AG08395 (cell line): ENCODE data around the gene AKAP12.

Source experiments
- DNase-seq: peaks from one replicate; pipeline ENCODE4 v3.0.0; 2012; ENCODE audit warnings: mixed read lengths, low spot score

Gene AKAP12

DNA sequence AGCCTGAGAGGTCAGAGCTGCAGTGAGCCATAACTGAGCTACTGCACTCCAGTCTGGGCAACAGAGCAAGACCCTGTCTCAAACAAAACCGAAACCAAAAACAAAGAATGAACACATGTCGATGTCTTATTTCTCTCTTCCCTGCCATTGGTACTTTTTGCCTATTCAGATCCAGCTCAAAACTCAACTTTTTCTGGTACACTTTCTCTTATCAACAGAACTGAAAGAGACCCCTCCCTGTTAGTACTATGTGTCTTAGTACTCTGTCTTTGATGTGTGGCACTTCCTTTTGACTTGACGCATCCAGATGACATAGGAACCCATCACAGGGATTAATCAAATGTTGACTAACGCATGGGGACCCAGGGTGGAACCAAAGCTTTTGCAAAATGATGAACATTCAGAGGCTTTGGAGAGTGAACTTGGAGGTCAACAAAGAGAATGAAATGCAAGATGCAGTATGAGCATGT, 44.8 kb downstream of the AKAP12 start:
- DNase-seq = no peak

DNA sequence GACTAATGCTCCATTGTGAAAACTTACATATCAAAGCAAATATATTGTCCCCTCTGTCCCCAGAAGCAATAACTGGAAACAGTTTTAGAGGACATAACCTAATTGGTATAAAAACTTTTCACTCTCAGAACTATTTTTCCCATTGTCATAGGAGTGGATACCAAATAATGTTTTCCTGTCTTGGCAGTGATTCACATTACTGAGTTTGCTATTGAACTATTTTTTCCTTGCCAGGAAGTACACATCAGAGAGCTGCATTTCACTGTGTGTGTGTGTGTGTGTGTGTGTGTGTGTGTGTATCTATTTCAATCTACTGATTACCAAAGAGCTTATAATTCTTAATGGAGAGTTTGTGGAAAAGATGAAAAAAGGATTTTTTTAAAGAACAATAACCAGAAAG, 45.4 kb downstream of the AKAP12 start:
- DNase-seq = peak; percentile 52

DNA sequence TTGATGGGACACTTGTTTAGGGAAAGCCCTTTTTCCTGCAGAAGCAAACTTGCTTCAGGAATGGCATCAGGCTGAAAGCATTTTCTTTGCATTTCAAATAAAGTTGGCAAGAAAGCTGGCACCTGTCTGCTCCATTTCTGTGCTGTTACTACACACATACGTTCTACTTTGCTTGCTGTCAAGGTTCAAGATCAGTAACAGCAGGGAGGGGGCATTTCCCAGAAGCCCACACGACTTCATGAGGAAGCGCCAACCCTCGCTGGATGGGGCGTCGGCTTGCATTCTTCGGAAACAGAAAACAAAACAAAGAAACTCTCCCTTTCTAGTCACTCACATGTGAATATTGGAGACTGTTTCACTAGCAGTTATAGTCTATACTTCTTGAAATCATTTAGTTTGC, 46.4 kb downstream of the AKAP12 start:
- DNase-seq = no peak

DNA sequence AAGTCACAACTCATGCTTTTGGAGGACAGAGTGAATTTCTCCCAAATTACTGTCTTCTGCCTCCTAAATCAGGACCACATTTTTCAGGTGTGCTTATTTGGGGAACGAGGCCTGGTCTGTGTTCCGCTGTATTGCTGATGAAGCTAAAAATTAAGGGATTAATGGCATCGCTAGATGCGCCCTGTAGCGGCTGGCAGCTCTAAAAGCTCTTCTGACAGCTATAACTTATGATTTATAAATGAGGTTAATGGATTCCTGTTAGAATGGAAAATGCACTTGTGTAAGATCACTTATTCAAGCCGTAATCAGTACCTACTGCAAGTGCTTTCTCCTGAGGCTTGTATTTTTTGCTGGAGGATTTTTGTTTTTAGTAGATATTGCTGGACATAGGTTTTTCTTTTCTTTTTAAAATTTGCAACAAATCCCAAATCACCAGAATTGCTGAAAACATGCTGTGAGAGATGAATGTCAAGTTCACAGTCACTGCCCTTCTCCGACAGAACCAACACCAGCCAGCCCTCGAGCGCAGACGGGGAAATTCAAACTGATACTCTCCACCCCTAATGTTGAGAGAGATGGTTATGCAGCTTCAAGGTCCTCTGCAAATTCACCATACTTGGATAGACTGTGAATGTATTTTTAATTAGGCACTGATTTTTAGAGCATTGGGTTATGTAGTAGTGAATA, 49.1 kb downstream of the AKAP12 start:
- no peak for DNase-seq

DNA sequence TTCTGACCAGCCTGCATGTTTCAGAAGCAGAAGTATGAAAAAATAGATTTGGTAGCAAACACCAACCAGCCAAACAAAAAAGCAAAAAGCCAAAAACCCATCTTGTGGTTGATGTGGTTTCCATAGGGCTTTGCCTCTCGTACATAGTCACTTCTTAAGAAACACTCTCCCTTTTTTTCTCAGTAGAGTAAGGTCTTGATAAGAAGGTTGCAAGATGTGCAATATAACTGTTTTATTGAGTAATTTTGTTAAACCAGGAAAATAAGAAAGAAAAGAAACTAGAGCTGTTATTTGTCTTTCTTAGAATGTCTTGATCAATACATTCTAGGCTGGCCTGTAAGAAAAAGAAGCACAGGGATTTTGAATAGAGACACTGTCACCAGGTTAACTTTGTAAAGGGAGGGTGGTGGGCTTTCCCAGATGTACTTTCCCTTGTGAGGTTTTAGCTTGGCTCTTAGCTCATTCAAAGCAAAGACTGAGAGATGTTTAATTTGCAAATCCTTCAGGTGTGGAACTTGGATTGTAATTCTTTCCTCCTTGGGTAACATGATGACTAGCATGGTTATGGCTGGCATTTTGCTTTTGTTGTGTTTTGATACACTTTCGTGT, 49.7 kb downstream of the AKAP12 start:
- DNase-seq = no peak

DNA sequence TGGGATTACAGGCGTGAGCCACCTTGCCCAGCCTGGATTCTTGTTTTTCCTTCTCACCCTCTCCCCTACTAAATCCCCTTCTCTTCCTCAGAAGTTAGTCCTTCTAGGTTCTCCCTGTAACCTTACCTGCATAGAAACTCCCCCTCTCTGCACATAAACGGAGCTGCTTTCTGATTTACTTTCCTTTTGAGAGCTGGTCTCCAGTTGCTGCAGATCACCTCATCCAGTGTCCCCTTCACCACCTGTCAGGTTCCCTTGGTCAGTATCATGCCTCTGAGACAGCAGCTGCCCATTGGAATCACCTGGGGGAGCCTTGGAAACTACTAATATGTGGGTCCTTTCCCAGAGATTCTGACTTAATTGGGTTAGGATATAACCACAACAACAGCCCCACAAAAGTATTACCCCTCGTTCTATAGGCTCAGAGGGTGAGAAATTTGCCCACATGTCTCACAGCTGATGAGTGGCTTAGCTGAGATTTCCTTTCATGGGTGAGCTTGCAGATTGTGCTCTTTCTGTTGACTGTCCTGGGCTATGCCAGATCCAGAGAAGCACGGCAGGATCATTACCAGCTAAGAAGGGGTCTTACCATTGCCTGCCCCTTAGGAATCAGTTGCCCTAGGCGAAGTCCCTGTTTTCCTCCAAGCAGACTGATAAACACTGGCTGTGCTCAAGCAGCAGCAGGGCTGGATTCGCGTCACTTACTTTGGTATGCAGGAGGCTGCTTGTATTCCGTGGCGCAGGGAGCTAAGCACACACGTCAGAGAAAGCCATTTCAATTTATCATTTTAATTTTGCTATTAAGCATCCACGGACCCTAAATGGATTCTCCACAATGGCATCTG, 51.3 kb downstream of the AKAP12 start:
- no peak for DNase-seq

DNA sequence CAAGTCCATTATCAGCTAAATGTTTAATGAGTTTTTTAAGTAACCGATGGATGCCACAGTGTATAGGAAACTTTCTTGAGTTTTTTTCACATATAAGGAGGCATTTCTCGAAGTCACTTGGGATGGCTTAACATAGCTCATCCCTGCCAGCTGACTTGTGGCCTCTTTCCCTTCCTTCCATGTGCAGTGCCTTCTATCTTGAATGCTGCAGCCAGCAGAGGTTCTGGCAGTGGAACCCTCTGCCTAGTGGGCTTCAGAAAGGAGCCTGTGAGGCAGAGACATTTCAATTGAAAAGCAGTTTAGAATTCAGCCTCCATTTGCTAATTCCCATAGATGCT, 51.9 kb downstream of the AKAP12 start:
- no peak for DNase-seq

DNA sequence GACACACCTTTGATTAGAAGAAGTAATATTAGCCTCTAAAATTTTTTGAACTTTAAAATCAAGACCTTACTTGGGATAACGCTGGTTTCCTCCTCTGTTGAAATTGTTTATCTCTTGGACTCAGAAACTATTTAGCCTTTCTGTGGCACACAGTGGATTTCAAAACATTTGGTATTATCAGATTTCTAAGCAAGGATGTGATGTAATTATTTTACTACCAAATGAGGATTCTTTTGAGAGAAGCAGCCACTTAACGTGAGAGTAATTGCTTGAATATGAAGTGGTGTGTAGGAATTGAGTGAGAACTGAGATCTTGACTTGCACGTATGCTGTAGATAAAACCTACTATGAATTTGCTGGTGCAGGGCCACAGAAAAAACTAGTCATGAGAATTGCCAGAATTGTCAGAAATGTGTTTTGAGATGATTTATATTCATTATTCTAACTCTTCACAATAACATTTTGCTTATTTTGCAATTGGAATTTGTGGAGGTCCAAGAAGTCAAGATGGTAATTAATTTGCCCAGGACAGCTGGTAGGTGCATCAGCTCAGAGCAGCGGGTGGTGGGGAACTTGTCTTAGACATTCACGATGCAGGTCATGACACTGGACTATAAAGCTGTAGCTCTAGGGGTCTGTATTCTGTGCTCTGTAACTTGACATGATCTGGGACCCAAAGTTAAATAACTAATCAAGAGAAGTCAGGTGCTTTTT, 53.4 kb downstream of the AKAP12 start:
- DNase-seq = no peak

DNA sequence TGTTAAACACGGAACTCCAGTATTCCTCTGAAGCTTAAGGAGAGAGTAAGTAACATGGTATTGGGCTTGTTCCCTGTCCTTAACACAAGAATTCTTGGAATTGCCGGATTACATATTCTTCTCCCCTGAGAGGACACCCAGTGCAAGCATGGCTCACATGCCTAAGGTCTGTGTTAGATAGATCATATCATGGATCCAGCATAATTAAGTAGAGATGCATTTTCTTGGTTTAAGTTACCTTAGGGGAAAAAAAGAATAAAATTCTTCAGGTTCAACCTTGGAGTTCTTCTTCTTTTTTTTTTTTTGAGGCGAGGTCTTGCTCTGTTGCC, 53.9 kb downstream of the AKAP12 start:
- no peak for DNase-seq

DNA sequence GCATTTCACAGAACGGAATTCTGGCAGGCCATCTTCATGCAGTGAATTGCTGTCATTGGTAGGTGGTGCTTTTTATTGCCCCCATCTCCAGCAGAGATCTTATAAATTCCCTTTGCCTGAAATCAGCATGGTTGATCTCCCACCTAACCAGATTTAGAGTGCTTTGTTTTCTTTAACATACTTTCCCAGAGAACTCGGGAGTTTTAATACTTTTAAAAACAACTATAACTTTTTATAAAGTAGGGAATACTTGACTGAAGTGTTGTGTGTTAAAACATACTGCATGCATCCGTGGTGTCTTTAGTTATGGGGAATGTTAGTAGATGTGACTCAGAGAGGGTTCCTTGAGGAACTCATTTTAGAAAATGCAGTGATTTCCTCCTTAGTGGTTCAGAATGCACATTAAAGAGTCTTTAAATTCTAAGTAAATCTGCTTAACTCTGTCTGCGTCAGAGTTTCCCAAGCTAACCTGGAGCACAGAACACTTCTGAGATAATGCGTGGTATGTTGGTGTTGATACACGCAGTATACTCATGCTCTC, 54.9 kb downstream of the AKAP12 start:
- no peak for DNase-seq

DNA sequence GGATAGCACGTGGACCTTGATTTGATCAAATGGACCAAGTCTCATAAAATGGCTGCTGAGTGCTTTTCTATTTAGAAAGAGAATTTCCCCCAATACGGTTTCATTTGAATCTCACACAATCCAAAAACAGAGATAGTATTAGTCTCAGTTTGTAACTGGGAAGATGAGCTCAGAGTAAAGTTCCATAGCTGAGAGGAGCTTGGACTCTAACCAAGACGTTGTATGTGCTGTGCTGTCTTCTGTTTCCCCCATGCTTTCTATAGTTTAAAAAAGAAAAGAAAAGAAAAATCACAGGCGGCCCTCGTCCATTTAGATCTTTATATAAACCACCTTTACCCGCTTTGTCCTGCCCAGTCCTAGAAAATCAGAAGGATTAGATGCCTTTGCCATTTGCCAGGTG, 58.1 kb downstream of the AKAP12 start:
- DNase-seq = no peak

DNA sequence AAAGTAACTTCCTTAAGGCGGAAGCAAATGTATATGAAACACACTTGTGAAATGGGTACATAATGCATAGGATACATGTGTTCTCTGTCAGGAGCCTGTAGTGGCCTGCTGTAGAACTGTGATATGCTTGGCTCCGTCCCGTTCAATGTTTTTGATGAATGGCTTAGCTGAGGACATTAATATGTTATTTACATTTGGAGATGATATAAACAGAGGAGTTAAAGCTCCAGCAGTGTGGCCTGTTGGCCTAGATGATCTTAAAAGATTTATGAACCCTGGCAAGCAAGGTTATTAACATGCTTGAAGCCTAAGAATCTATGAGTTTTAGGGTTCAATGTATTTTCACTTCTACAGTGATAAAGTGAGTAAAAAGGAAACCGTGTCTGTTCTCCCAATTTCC, 59.2 kb downstream of the AKAP12 start:
- DNase-seq = no peak

DNA sequence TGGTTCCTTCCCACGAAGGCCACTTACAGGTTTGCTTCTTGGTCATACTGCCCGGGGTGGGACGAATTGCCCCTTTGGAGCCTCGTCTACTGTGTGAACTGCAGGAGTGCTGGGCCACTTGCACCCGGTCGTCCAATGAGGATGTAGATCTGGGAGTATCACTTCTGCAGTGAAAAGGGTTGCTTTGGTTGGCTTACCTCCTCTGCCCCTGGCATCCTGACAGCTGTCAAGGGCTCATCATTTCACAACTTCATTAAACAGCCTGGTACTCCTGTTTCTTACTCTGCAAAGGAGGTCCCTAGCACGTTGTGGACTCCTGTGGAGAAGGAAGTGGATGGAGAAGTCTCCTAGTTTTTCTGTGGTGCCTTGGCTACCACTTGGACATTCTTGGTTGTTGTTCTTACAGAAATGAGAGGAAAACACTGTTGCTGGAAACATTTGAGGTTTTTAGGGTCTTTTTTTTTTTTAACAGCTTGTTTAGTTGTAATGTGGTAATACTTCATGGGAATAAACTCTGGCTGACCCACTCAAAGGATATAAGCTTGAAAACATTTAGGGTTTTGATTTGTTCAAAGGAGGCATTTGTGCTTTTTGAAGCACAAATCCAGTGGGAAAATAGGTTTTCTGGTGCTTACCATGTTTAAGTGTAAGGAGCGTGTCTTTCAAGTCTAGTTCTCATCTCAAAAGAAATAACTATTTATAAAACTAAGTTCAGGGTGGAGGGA, 60.7 kb downstream of the AKAP12 start:
- no peak for DNase-seq

DNA sequence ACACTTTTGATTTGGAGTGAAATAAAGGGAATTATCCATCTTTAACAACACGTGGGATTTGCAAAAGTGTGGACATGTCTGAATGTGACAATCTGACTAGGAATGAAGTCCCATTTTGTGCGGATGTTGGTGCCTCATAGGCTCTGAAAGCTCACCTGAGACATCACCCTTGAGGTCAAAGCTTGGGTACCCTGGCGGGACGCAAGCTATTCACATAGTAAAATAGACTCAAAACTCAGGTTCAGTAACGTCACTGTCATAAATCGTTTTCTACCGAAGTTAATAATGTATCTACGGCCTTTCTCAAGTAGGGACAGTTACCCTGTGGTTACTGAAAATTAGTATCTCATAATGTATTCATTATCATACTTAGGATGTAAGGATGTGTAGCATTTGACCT, 61.8 kb downstream of the AKAP12 start:
- DNase-seq = no peak

DNA sequence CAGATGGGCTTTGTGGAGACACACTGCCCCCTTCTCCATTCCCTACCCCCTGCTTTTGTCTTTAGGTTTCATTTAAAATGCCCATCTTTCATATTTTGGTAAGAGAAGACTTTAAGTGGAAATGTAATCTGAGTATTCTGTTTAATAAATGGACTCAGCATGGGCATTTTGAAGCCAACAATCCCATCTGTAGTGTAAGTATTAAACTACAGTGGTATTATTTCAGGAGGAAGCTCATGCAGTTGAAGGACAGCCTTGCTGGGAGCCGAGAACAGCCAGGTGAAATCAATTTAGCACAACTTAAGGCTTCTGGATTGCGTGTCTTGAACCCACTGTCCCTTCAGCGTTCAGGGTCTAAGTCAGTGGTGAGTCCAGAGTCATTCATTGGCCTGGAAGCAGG, 63.5 kb downstream of the AKAP12 start:
- DNase-seq = no peak

DNA sequence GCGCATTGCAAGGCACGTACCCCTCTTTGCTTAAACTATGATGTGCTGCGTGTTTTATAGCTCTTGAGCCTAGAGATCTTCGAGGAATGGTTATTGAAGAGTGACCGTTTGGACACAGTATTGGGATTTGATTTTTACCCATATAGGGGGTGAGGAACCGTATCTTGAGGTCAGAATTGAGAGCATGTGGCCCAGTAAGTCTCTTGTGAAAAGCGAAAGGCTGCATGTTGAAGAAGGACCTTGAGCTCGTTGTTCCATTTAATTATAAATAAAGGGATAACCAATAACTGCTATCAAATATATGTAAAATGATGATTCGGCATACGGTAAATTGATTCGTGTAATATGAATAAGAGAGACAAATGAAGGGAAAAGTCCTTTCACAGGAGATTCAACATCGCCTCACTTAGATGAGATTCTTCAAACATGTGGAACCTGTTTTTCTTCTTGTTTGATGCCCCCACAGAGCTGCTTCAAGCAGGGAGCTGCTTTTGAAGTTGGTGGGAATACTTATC, 66.6 kb downstream of the AKAP12 start:
- no peak for DNase-seq

DNA sequence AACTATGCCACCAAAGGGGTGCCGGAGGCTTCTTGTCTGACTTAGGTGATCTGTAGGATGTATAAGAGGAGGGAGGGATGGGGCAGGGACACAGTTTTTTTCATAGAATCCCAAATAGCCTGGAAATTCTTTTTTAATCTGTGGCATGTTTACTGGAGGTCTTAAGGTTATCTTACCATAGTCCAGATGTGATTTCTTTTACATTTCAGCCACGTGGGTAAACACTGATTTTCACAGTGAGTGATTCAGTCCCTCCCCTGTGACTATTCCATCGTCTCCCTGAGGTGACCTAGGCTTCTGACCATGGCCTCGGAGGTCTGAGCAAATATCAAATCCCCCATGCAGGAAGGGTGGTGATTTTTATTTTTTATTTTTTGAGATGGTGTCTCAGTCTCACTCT, 67.7 kb downstream of the AKAP12 start:
- DNase-seq = no peak

DNA sequence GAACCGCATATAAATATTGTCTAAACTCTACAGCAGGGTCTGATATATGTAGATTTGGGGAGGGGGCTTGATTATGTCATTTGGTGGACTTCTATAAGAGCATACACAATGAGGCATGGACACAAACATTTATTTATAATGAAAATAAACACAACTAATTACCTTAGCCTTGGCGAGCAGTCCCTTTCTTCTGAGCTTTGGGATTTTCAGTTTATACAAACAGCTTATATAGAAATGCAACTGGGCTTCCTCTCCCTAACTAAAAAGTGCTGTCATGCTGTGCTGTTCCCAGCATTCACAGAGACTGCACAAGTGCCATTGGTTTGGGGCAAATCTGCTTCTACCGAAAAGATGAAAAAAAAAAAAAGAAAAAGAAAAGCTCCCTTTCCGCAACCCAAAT, 69.9 kb downstream of the AKAP12 start:
- no peak for DNase-seq

DNA sequence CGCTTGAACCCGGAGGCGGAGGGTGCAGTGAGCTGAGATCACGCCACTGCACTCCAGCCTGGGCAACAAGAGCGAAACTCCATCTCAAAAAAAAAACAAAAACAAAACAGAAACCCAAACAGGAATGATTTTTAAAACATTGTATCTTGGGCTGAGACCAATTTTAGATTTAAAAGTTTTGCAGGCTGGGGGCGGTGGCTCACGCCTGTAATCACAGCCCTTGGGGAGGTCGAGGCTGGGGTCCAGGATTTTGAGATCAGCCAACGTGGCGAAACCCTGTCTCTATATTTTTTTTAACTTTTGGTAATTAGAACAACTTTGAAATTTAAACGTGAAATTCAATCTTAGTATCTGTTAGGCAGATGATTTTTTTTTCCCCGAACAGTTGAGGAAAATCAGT, 70.5 kb downstream of the AKAP12 start:
- DNase-seq = no peak

DNA sequence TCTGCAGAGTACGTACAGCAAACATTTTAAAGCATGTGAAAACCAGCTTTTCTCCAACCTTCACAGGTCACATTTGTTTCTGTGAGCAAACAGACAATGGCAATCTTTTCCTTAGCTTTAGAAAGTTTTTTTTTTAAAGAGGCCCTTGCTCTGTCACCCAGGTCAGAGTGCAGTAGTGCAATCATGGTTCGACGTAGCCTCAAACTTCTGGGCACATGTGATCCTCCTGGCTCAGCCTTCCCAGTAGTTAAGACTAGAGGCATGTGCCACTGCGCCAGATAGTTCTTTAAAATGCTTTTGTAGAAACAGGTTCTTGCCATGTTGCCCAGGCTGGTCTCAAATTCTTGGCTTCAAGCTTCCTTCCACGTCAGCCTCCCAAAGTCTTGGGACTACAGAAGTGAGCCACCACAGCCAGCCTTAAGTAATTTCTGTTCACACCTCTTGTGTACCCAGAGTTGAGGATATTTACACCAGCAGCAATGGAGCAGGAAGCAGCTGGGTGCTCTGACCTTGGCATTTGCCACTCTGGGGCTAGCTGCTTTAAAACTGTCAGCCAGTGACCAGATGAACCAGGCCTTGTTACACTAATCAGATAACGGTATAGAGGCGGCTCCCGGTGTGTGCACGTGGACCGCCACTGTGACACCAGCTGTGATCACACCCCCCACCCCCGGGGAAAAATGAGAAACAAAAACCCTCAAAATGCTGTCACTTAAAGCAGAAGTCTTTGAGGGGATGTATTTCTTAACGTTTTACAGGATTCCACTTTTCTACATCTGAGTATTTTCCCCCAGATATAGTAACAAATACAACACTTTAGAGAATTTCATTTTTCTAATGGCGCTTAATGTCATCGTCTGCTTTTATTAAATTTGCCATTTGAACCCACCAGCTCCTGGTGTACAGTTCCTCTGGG, 71.3 kb downstream of the AKAP12 start:
- DNase-seq = no peak
